ENCODE data around the gene MARCHF6. TPM values are rescaled to one million over a fixed set of nuclear protein-coding genes. Genes with fewer than 3 reads are reported as not detected.
"Not testable (repeated sequence)": the region's sequence is repeated elsewhere in the genome, so short reads cannot be mapped to it uniquely, and the experiment has no call there.

The MARCHF6 gene
- total RNA-seq, 1 donor from 2014 or later, result 151 TPM

DNA sequence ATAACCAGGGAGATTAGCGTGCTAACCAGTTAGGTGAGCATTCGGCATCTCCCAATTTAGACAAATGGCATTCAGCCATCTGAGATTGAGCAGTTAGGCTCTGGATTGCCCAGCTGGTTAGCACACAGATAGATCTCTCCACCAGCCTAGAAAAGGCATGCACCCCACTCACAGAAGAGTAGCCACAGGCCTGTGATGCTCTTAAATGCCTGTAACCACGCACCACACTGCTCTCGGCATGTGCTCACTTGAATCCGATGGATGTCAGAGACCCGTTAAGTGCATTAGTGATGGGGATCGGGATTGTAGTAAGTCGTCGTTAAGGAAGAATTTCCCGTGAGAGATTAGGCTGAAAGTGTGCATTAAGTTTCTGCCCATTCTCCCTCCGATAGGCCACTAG, 23.0 kb downstream of the MARCHF6 start:
- no peak for DNase-seq (ENCODE audit: low spot score)

DNA sequence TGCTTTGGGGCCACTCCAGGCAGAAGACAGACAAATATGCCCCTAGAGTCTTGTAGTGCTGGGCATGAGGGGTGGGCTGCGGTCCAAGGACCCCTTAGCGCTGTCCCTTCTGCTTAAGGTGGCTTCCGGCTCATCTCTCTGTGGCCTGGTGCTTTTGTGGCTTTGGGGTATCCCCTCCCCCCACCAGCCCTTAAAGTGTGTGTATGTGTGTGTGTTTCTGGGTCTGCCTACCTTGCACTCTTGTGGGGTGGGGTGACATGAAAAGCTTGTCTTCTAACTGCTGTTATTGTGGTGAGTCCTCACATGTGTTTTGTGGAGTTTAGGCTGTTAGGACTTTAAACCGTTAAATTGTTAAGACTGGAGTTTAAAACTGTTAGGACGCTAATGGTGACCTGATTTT, 23.6 kb downstream of the MARCHF6 start:
- DNase-seq (ENCODE audit: low spot score), result no peak

DNA sequence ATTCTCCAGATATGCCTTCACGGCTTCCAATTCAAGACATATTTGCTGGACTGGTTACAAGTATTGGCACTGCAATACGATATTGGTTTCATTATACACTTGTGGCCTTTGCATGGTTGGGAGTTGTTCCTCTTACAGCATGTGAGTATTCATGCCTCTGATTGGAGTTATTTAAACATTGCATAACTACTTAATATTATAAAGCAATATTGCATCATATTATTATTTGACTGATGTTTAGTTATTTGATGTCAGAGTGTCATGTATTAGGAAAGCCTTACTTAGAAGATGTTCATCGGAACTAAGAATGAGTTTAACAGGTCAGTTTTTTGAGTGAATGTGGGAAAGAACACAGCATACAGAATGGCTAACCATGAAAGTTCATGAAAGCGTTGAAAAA, 28.3 kb downstream of the MARCHF6 start:
- no peak for DNase-seq (ENCODE audit: low spot score)

DNA sequence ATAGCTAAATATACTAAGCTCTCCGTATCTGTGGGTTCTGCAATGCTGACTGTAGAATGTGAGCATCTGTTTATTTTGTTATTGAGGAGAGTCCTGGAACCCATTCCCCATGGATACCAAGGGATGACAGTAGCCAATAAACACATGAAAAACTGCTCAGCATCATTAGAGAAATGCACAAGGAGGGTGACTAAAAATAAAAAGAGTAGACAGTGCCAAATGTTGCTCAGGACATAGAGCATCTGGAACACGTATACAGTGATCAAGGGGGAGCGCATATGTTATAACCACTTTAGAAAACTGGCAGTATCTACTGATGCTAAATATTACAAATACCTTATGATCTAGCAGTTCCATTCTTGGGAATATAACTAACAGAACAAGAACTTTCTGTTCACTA, 31.0 kb downstream of the MARCHF6 start:
- no peak for DNase-seq (ENCODE audit: low spot score)

DNA sequence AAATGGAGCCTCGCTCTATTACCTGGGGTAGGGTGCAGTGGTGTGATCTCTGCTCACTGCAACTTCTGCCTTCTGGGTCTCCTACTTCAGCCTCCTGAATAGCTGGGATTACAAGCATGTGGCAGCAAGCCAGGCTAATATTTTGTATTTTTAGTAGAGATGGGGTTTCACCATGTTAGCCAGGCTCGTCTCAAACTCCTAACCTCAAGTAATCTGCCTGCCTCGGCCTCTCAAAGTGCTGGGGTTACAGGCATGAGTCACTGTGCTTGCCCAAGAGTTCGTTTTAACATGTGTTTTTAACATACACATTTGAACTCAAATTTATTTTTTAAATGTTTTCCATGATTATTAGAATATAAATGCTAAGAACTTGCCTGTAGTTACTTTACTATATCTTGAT, 34.2 kb downstream of the MARCHF6 start:
- DNase-seq (ENCODE audit: low spot score), result no peak

DNA sequence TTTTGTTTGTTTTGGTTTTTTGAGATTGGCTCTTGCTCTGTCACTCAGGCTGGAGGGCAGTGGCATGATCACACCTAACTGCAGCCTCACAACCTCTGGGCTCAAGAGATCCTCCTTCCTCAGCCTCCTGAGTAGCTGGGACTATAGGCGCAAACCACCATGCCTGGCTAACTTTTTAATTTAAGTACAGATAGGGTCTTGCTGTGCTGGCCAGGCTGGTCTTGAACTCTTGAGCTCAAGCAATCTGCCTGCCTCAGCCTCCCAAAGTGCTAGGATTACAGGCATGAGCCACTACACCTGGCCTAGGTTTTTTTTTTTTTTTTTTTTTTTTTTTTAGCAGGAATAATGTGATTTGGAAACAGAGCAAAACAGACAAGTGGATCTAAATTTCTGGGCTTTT, 37.6 kb downstream of the MARCHF6 start:
- no peak for DNase-seq (ENCODE audit: low spot score)

DNA sequence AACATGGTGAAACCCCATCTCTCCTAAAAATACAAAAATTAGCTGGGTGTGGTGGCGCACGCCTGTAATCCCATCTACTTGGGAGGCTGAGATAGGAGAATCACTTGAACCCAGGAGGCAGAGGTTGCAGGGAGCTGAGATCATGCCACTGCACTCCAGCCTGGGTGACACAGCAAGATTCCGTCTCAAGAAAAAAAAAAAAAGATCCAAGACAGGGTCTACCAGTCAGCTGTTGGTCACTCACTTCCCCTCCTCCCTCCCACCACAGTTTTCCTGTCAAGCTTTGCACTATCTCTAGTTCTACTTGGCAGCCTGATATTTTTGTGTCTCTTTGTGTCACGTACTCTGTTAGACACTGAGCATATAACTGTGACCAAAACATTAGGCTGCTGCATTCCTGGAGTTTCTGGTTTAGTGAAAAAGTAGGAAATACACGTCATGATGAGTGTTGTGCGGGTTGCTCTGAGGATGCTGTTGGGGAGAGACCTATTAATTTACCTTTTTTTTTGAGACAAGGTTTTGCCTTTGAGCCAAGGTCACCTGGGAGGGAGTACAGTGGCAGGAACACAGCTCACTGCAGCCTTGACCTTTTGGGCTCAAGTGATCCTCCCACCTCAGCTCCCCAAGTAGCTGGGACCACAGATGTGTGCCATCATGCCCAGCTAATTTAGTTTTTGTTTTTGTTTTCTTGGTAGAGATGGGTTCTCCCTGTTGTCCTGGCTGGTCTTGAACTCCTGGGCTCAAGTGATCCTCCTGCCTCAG, 39.3 kb downstream of the MARCHF6 start:
- not testable (repeated sequence) for DNase-seq (ENCODE audit: low spot score)

DNA sequence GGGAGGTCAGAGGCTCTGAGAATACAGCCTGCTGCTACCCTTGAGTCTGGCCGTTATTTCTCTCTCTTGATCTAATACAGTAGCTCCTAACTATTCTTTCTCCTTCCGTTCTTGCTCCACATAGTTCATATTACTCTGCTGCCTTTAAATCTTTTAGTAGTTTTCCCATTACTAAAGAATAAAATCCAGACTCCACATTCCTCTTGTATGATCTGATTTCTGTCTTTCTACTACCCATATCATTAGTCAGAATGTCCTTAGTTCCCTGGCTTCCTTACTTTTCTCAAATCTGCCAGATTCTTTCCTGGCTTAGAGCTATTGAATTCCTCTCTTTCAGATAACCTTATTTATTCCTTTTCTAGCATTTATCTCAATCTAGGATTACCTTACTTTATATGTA, 40.0 kb downstream of the MARCHF6 start:
- no peak for DNase-seq (ENCODE audit: low spot score)

DNA sequence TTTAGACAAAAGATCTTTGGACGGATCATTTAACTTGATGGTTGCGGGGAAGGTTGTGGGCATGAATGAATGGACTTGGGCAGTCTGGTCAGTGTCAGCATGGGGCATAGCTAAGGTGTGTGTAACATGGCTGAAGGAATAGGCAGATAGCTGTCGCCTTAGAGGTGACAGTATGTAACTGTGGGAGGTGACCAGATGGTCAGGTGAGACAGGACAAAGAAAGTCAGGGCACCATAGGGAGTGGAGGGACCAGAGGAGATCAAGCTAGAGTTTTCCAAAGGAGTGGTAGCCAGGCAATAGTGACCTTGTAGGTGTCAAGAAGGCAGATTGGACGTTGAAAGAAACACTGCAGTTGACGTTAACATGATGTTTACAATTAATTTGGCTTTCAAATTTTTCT, 43.1 kb downstream of the MARCHF6 start:
- no peak for DNase-seq (ENCODE audit: low spot score)

DNA sequence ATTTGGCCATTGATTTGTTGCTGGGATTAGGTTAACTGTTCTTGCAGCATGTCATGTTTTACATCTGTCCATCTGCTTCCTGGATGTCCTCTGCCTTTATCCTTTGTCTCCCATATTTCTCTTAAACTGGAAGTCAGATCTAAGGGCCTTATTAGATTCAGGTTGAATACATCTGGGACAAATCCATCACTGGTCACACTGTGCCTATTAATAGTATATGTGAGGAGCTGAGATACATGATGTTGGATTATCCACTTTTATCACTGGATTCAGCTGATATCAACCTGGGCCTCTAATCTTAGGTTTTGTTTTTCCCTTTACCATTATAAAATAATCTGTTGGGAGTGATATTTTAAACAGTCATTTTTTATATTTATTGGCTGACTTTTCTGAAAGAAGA, 46.3 kb downstream of the MARCHF6 start:
- DNase-seq (ENCODE audit: low spot score), result no peak

DNA sequence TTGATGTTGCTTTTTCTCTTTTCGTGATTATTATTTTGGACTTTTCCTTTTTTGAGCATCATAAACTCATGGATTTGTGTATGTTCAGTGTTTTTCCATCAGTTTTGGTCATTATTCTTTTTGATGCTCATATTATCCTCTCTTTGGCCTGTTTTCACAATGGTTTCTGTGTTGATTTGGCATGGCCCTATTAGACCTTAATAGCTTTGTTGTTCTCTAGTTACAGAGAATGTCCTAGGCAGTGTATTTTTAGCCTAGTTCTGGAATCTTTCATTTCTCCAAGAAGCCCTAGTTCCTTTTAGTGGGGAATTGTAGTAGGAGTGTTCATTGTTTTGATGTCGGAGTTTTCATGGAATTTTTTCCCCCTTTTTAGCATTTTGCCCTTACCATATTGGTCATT, 46.9 kb downstream of the MARCHF6 start:
- DNase-seq (ENCODE audit: low spot score), result no peak

DNA sequence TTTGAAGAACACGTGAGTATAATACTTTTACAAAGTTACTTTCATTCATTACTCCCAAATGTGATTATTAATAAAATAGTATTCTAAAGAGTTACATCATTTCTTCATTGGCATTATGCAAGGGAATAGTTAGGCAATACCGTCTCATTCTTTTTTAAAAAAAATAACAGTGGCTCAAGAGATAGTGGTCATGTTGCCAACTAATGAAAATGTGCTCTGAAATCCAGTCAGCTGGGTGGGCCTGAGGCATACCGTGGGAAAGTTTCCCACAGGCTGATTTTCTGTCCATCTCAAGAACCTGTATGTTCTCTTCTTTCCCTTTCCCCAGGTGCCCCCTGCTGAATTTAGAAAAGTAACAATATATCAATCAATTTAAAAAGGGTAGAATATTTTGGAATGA, 47.3 kb downstream of the MARCHF6 start:
- no peak for DNase-seq (ENCODE audit: low spot score)

DNA sequence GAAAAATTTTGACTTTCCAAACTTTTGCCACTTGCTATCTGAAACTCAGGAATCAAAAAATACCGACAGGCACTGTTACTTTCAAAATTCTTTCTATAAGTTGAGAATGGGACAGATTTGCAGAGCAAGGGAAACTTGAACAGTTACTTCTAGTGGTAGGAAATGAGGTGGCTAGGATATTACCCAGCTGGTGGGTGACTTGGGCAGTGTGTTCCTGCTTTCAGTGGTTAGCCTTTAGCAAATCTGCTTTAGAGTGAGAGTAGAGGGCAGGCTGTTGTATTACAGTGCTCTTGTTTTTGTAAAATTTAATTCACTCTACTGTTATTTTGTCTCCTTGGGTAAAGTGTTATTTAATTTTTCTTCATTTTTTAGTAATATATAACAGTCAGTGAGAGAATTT, 48.0 kb downstream of the MARCHF6 start:
- DNase-seq (ENCODE audit: low spot score), result no peak

Other genes with a start within 250 kb of the MARCHF6 start
- gene ATPSCKMT, start 103.8 kb upstream of the MARCHF6 start, total RNA-seq, result 27.4 TPM
- gene CCT5, start 103.4 kb upstream of the MARCHF6 start, total RNA-seq, result 158 TPM
- 20.7 TPM for gene CMBL, start 45.8 kb upstream of the MARCHF6 start, total RNA-seq
- not detected for gene ROPN1L, start 88.2 kb downstream of the MARCHF6 start, total RNA-seq
- gene ANKRD33B, start 210.4 kb downstream of the MARCHF6 start, total RNA-seq, result 3.3 TPM